AG04450 (cell line): Measurements from ENCODE around the gene ITGA7. TPM values are rescaled to one million over a fixed set of nuclear protein-coding genes. Genes with fewer than 3 reads are reported as not detected.

ENCODE experiments used
- CTCF ChIA-PET: fragments of 300-600, 350-600 bp; formaldehyde crosslinking; extraction: SDS; loops from one replicate; lab custom pipeline; 2022; ENCODE audit warnings: antibody characterized with exemption, inconsistent platforms; lab: Charles Lee
- POLR2A ChIA-PET: fragments of 350-600 bp; formaldehyde crosslinking; extraction: SDS; loops from one replicate; lab custom pipeline; 2021; ENCODE audit warnings: antibody characterized with exemption, inconsistent platforms; lab: Yijun Ruan, JAX
- DNase-seq: peaks from one replicate; pipeline ENCODE4 v3.0.0-alpha.2; 2011; ENCODE audit warnings: low read depth, low spot score
- H3K27ac ChIP-seq: one replicate; pipeline ENCODE4 v1.5.1; 2012; ENCODE audit warnings: low read depth, low read length, control low read depth
- H3K27me3 ChIP-seq: one replicate; pipeline ENCODE4 v1.6.0; 2012; ENCODE audit warnings: low read length; ENCODE audit not compliant: control insufficient read depth, insufficient read depth
- H3K4me3 ChIP-seq: 2 replicates; pipeline ENCODE4 v1.5.1; 2011; ENCODE audit warnings: mild to moderate bottlenecking, low read depth, low read length, control low read depth
- H3K9me3 ChIP-seq: 2 replicates; pipeline ENCODE4 v1.5.1; 2012; ENCODE audit warnings: low read length; ENCODE audit not compliant: control insufficient read depth, insufficient read depth
- polyA plus RNA-seq: library from polyadenylated mRNA; depleted of rRNA; stranded (reverse); fragments of >200 nt; gene quantifications from 2 replicates; pipeline ENCODE4 v1.2.3, GENCODE V29; 2011
- TF ChIP-seq, protein P1 (sequence below): IDR thresholded peaks from 2 replicates; pipeline ENCODE4 v1.5.1; 2011; ENCODE audit warnings: low read depth, low read length, control low read depth, inconsistent platforms

ITGA7 gene
- polyA plus RNA-seq, 1 experiment, result 9.1 TPM

DNA sequence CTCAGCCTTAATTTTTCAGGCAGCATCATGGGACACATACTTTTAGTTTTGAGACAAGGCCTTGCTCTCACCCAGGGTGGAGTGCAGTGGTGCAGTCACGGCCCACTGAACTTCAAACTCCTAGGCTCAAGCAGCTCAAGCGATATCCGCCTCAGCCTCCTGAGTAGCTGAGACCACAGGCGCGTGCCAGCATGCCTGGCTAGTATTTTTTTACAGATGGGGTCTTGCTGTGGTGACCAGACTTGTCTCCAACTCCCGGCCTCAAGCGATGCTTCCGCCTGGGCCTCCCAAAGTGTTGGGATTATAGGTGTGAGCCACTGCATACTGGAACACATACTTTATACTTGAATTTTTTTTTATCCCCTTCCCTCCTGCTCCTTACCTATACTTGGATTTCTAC, 15.2 kb upstream of the ITGA7 start:
- TF ChIP-seq, protein P1, sequence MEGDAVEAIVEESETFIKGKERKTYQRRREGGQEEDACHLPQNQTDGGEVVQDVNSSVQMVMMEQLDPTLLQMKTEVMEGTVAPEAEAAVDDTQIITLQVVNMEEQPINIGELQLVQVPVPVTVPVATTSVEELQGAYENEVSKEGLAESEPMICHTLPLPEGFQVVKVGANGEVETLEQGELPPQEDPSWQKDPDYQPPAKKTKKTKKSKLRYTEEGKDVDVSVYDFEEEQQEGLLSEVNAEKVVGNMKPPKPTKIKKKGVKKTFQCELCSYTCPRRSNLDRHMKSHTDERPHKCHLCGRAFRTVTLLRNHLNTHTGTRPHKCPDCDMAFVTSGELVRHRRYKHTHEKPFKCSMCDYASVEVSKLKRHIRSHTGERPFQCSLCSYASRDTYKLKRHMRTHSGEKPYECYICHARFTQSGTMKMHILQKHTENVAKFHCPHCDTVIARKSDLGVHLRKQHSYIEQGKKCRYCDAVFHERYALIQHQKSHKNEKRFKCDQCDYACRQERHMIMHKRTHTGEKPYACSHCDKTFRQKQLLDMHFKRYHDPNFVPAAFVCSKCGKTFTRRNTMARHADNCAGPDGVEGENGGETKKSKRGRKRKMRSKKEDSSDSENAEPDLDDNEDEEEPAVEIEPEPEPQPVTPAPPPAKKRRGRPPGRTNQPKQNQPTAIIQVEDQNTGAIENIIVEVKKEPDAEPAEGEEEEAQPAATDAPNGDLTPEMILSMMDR, result no peak
- H3K27me3 ChIP-seq, result no peaks in the 10 kb centered on the region
- H3K4me3 ChIP-seq, result no peak overlapping the region
- POLR2A ChIA-PET, result interaction anchor here (0.7 kb wide), 1 partner anchor 129 kb away, joined by 3 read pairs; no protein-coding TSS in a partner anchor
- H3K9me3 ChIP-seq, result no peaks in the 10 kb centered on the region; the same call in 1 of the 2 replicates
- no peak overlapping the region for H3K27ac ChIP-seq
- CTCF ChIA-PET, result no interaction called here
- no peak for DNase-seq

DNA sequence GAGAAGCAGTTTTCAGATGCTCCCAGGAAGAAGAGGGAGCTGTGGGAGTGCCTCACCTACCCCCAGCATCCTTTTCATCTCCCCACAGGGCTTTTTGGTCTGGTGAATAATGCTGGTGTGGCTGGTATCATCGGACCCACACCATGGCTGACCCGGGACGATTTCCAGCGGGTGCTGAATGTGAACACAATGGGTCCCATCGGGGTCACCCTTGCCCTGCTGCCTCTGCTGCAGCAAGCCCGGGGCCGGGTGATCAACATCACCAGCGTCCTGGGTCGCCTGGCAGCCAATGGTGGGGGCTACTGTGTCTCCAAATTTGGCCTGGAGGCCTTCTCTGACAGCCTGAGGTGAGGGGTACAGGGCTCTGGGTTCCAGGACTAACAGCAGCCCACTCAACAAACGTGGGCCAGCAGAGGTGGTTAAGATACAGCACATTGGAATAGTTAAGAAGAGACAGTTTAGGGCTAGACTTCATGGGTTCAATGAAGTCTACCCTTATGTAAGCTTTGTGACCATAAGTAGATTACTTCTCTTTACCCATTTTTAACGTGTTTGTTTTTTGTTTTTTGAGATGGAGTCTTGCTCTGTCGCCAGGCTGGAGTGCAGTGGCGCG, 14.0 kb upstream of the ITGA7 start:
- Histone ChIP-seq H3K4me3 (no peak overlapping the region), H3K27me3 (no peaks in the 10 kb centered on the region), H3K9me3 (no peaks in the 10 kb centered on the region; the same call in 1 of the 2 replicates), H3K27ac (peak overlapping the region; percentile 73)
- ChIA-PET CTCF (interaction anchor here (1.5 kb wide), 1 partner anchor 16 kb away, joined by 7 read pairs; no protein-coding TSS in a partner anchor), POLR2A (interaction anchor here (3.2 kb wide), 1 partner anchor 8 kb away, joined by 17 read pairs; no protein-coding TSS in a partner anchor)
- TF ChIP-seq, protein P1, result no peak
- DNase-seq, result no peak

DNA sequence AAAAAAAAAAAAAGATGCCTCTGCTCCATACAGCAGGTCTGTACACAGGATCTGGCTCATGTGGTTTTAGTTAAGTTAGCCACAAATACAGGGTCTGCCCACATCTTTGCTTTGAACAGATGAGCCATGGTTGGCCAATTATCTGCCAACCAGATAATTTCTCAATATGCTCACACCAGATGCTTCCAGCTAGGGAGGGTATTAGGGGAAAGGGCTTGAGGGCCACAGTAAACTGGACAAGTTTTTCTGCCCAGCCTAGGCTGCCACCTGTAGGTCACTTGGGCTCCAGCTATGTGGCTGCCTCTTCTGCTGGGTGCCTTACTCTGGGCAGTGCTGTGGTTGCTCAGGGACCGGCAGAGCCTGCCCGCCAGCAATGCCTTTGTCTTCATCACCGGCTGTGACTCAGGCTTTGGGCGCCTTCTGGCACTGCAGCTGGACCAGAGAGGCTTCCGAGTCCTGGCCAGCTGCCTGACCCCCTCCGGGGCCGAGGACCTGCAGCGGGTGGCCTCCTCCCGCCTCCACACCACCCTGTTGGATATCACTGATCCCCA, 13.3 kb upstream of the ITGA7 start:
- POLR2A ChIA-PET, result interaction anchor here (0.5 to 3.2 kb wide), 2 partner anchors 9 to 348 kb away, joined by 7 to 17 read pairs; no protein-coding TSS in a partner anchor

DNA sequence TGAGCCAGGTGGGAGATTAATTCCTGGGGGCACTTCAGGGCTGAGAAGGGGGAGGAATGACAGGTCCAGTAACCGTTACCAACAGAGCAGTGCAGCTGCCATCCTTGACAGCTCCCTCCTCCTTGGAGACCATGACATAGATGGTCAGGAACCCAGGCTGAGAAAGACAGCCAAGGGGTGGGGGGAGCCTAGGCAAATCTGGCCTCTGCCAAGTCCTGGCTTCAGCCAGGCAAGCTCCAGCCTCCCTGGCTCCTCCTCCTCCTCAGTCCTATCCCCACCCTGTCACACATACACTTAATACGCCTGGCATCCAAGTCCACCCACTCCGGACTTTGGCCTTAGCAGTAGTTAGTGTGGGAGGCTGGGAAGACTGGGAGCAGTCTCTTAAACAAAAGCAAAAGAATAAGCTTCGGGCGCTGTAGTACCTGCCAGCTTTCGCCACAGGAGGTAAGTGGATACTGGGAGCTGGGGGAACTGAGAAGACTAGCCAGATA, 12.4 kb upstream of the ITGA7 start, which contains the start of gene RDH5:
TSS of gene RDH5 (plus strand) at position 323 of the 494 bp plus-strand sequence. CDS start 792 bp downstream, outside the sequence.
- POLR2A ChIA-PET, result interaction anchor here (0.6 to 3.2 kb wide), 2 partner anchors 10 to 121 kb away, joined by 3 to 17 read pairs; no protein-coding TSS in a partner anchor
- Histone ChIP-seq H3K9me3 (no peaks in the 10 kb centered on the region; the same call in 1 of the 2 replicates), H3K4me3 (0 out of 2 replicates have a peak within 1 kb of the TSS, but pooled peaks have one; percentile 12), H3K27me3 (no peaks in the 10 kb centered on the region), H3K27ac (peak within 1 kb of the TSS; percentile 79)
- TF ChIP-seq, protein P1, result no peak
- no peak for DNase-seq
- CTCF ChIA-PET, result interaction anchor here (0.8 to 1.5 kb wide), 5 partner anchors 9 to 100 kb away, joined by 3 to 7 read pairs (median 4); partner anchors contain the start of gene CD63

More for the DNA sequence above, 13.3 kb upstream of the ITGA7 start:
- no peaks in the 10 kb centered on the region; the same call in 1 of the 2 replicates for H3K9me3 ChIP-seq
- TF ChIP-seq, protein P1, result peak; percentile 40; the same call in 1 of the 2 replicates
- CTCF ChIA-PET, result interaction anchor here (0.6 to 1.5 kb wide), 6 partner anchors 9 to 101 kb away, joined by 3 to 7 read pairs (median 4); partner anchors contain the start of gene CD63
- DNase-seq, result peak; percentile 70
- H3K27ac ChIP-seq, result peak overlapping the region; percentile 73
- H3K4me3 ChIP-seq, result 0 out of 2 replicates have a peak overlapping the region, but pooled peaks have one; percentile 7
- no peaks in the 10 kb centered on the region for H3K27me3 ChIP-seq
